Measurements from ENCODE around the gene ZYX. TPM values are rescaled to one million over a fixed set of nuclear protein-coding genes. Genes with fewer than 3 reads are reported as not detected.

ZYX gene
- total and polyA plus RNA-seq, 2 donors (not counting 1 experiment from before 2014, with no cell fraction given): 32.3 to 53.8 TPM

DNA sequence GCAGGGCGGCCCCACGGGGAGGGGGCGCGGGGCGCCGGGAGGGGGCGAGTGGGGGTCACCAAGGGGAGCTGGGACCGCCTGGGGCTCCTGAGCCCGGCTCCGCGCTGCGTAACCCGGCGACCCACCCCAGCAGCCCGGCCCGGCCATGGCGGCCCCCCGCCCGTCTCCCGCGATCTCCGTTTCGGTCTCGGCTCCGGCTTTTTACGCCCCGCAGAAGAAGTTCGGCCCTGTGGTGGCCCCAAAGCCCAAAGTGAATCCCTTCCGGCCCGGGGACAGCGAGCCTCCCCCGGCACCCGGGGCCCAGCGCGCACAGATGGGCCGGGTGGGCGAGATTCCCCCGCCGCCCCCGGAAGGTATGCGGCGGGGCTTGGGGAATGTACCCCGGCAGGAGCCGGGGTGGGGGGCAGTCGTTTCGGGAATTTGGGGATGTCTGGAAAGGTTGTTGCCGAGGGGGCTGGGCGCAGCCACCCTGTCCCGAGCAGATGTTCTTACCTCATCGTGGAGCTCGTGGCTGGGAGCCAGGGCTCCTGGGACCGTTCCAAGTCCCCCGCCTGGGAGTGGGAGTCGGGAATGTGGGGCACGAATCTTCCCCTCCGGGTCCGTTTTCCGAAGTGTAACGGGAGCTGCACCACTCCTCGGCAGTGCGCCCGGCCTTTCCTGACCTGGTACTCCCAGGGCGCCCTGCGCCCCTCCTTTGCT is 431 bp downstream of the ZYX start:
- Histone ChIP-seq H4K20me1 (ENCODE audit: control insufficient read depth, insufficient read depth, low read length, poor library complexity, severe bottlenecking) (no peaks in the 10 kb centered on the region), H3K9me3 (ENCODE audit: control extremely low read depth in 1 of 3, control insufficient read depth in 2 of 3, insufficient read depth in 1 of 3, low read length in 2 of 3) (no peaks in the 10 kb centered on the region), H3K4me3 (ENCODE audit: control extremely low read depth in 1 of 5, extremely low read depth in 1 of 5, insufficient read depth in 1 of 5, low read depth in 2 of 5, low read length in 4 of 5) (peak overlapping the region; percentile 22 to 99 (median 90)), H3K27ac (ENCODE audit: low read length in 2 of 2) (peak overlapping the region; percentile 23 to 89), H3K36me3 (replicated peaks in 1 of 2; ENCODE audit: control extremely low read depth in 1 of 2, control insufficient read depth in 1 of 2, extremely low read depth in 1 of 2, insufficient read depth in 2 of 2, low read length in 1 of 2) (no peaks in the 10 kb centered on the region), H3K79me2 (ENCODE audit: control insufficient read depth, insufficient read depth, low read length) (peaks cover 4% of the 10 kb centered on the region), H3K4me2 (replicated peaks; ENCODE audit: low read depth, low read length, poor library complexity, severe bottlenecking) (peak overlapping the region; percentile 99), H2AFZ (ENCODE audit: insufficient read depth, low read depth, low read length, poor library complexity, severe bottlenecking) (peak overlapping the region; percentile 97), H3K4me1 (ENCODE audit: control insufficient read depth in 2 of 2, insufficient read depth in 2 of 2, low read length in 2 of 2) (peaks cover 44 to 58% of the 10 kb centered on the region in 2 donors), H3K9ac (ENCODE audit: low read length) (peak overlapping the region; percentile 99), H3K27me3 (replicated peaks in 1 of 4; ENCODE audit: control extremely low read depth in 1 of 4, control insufficient read depth in 3 of 4, insufficient read depth in 4 of 4, low read length in 3 of 4) (no peaks in the 10 kb centered on the region)
- ChIA-PET CTCF (interaction anchor here (1.0 kb wide), 2 partner anchors 13 to 141 kb away, joined by 3 read pairs; no protein-coding TSS in a partner anchor), POLR2A (interaction anchor here (0.7 to 1.3 kb wide), 2 partner anchors 27 to 95 kb away, joined by 3 to 5 read pairs; partner anchors contain the start of gene EPHA1)
- WGBS (ENCODE audit: insufficient coverage): under 1% methylated on average over 61 of the region's 64 CpGs
- Mint-ChIP-seq H3K27me3 (no peaks in the 10 kb centered on the region), H3K27ac (peak overlapping the region; percentile 57), H3K4me3 (peak overlapping the region; percentile 70), H3K9me3 (ENCODE audit: insufficient read depth) (no peaks in the 10 kb centered on the region), H3K4me1 (peaks cover 17% of the 10 kb centered on the region)
- no peak for ATAC-seq (ENCODE audit: low read depth)
- no peak for TF ChIP-seq EZH2 (IDR thresholded peaks at IDR 0.05; ENCODE audit: borderline replicate concordance, insufficient read depth, low read depth, low read length, poor library complexity, severe bottlenecking)
- TF ChIP-seq, protein P1, sequence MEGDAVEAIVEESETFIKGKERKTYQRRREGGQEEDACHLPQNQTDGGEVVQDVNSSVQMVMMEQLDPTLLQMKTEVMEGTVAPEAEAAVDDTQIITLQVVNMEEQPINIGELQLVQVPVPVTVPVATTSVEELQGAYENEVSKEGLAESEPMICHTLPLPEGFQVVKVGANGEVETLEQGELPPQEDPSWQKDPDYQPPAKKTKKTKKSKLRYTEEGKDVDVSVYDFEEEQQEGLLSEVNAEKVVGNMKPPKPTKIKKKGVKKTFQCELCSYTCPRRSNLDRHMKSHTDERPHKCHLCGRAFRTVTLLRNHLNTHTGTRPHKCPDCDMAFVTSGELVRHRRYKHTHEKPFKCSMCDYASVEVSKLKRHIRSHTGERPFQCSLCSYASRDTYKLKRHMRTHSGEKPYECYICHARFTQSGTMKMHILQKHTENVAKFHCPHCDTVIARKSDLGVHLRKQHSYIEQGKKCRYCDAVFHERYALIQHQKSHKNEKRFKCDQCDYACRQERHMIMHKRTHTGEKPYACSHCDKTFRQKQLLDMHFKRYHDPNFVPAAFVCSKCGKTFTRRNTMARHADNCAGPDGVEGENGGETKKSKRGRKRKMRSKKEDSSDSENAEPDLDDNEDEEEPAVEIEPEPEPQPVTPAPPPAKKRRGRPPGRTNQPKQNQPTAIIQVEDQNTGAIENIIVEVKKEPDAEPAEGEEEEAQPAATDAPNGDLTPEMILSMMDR (IDR thresholded peaks at IDR 0.05): no peak
- peak; percentile 48 for DNase-seq
- intact Hi-C loops (cut with micrococcal nuclease): loop anchor here (1.0 to 5.0 kb wide), 7 partner anchors 19 to 574 kb away; partner anchors contain the start of genes EPHA1, FAM131B and GSTK1
